Endothelial cell of umbilical vein (primary cell): ENCODE data around the gene DNAAF3. TPM values are rescaled to one million over a fixed set of nuclear protein-coding genes. Genes with fewer than 3 reads are reported as not detected.

Source experiments
- BruUV-seq: library from RNA; stranded (reverse); fragments of 400-500 nt; replicated peaks from 2 replicates; lab custom pipeline; 2021; lab: Mats Ljungman, UMichigan
- CTCF ChIA-PET: fragments of 300-600, 350-600 bp; sonication (Branson Sonifier 250); formaldehyde crosslinking; loops from one replicate; lab custom pipeline; 2021; ENCODE audit warnings: antibody characterized with exemption, inconsistent platforms; lab: Charles Lee
- POLR2A ChIA-PET: fragments of 300-600, 350-600 bp; sonication (Branson Sonifier 250); formaldehyde crosslinking; loops from one replicate; lab custom pipeline; 2021; ENCODE audit warnings: antibody characterized with exemption, inconsistent platforms; lab: Charles Lee
- DNase-seq: peaks from one replicate; pipeline ENCODE4 v3.0.0-alpha.2; 2011; ENCODE audit warnings: low read depth, low spot score
- FAIRE-seq: peaks from 2 replicates; lab custom pipeline; 2011; peaks lifted over from hg19 to GRCh38; lab: Jason Lieb, UNC
- H2AFZ ChIP-seq: 2 replicates; pipeline ENCODE4 v1.6.0; 2012; ENCODE audit warnings: low read depth, low read length, control low read depth, inconsistent platforms
- H3K27ac ChIP-seq: 2 replicates; pipeline ENCODE4 v1.5.1; 2011; ENCODE audit warnings: low read depth, mild to moderate bottlenecking, control low read depth, low read length, moderate library complexity; ENCODE audit not compliant: insufficient read depth
- H3K27me3 ChIP-seq, 2 experiments: 2 replicates each; pipeline versions ENCODE4 v1.6.0 to v1.6.1; 2011; ENCODE audit warnings: low read length in 2 of 2, mixed read lengths in 1 of 2; ENCODE audit not compliant: control insufficient read depth in 2 of 2, insufficient read depth in 2 of 2
- H3K36me3 ChIP-seq, 2 experiments: 2 replicates in 1 of 2; 3 replicates in 1 of 2; pipeline ENCODE4 v1.5.1; 2011; ENCODE audit warnings: low read length in 2 of 2, mild to moderate bottlenecking in 1 of 2, moderate library complexity in 1 of 2; ENCODE audit not compliant: control insufficient read depth in 2 of 2, insufficient read depth in 2 of 2; ENCODE audit errors: extremely low read depth in 1 of 2
- H3K4me1 ChIP-seq: 3 replicates; pipeline ENCODE4 v1.5.1; 2011; ENCODE audit warnings: mild to moderate bottlenecking, low read length; ENCODE audit not compliant: control insufficient read depth, insufficient read depth; ENCODE audit errors: extremely low read depth
- H3K4me2 ChIP-seq: 2 replicates; pipeline ENCODE4 v1.6.1; 2011; ENCODE audit warnings: low read length, control low read depth, mixed read lengths; ENCODE audit not compliant: insufficient read depth
- H3K4me3 ChIP-seq, 3 experiments: fragments of 200-600 bp in 1 of 3; sonication (generic), shearing (Covaris generic) in 1 of 3; replicated peaks in 1 of 3; 2 replicates each; pipeline ENCODE4 v1.5.1; 2011 to 2016; ENCODE audit warnings: control low read depth in 3 of 3, low read length in 3 of 3, mild to moderate bottlenecking in 2 of 3, inconsistent platforms in 1 of 3, low read depth in 1 of 3, moderate library complexity in 1 of 3; ENCODE audit not compliant: insufficient read depth in 1 of 3
- H3K79me2 ChIP-seq: 2 replicates; pipeline ENCODE4 v1.6.0; 2012; ENCODE audit warnings: low read length, inconsistent platforms; ENCODE audit not compliant: control insufficient read depth, insufficient read depth
- H3K9ac ChIP-seq: replicated peaks from 2 replicates; pipeline ENCODE3; 2011; ENCODE audit warnings: low read length, control low read depth; ENCODE audit not compliant: insufficient read depth; ENCODE audit errors: extremely low read depth
- H3K9me1 ChIP-seq: replicated peaks from 3 replicates; pipeline ENCODE4 v1.6.0; 2011; ENCODE audit warnings: mild to moderate bottlenecking, low read length; ENCODE audit not compliant: control insufficient read depth, insufficient read depth; ENCODE audit errors: extremely low read depth
- H3K9me3 ChIP-seq: replicated peaks from 2 replicates; pipeline ENCODE4 v1.5.1; 2012; ENCODE audit warnings: low read length, inconsistent platforms; ENCODE audit not compliant: control insufficient read depth, insufficient read depth
- H4K20me1 ChIP-seq: replicated peaks from 2 replicates; pipeline ENCODE3; 2011; ENCODE audit warnings: mild to moderate bottlenecking, low read length; ENCODE audit not compliant: control insufficient read depth, insufficient read depth; ENCODE audit errors: extremely low read depth
- EZH2 ChIP-seq: IDR thresholded peaks from 2 replicates; pipeline ENCODE4 v1.6.1; 2012; ENCODE audit warnings: borderline replicate concordance, low read depth, mild to moderate bottlenecking, moderate library complexity, low read length, inconsistent platforms; ENCODE audit not compliant: severe bottlenecking
- FOS ChIP-seq: IDR thresholded peaks from 2 replicates; pipeline ENCODE4 v1.6.1; 2011; ENCODE audit warnings: mild to moderate bottlenecking, low read length, moderate library complexity, borderline replicate concordance; ENCODE audit not compliant: insufficient read depth
- GATA2 ChIP-seq: IDR thresholded peaks from 2 replicates; pipeline ENCODE4 v1.7.0; 2011; ENCODE audit warnings: low read depth, mild to moderate bottlenecking, moderate library complexity, mixed read lengths, low read length; ENCODE audit not compliant: insufficient read length, insufficient read depth
- JUN ChIP-seq: IDR thresholded peaks from 2 replicates; pipeline ENCODE4 v1.6.1; 2011; ENCODE audit warnings: borderline replicate concordance, low read depth; ENCODE audit not compliant: insufficient read length, insufficient read depth
- MYC ChIP-seq: IDR thresholded peaks from one replicate; pipeline ENCODE4 v1.6.1; 2011; ENCODE audit warnings: mild to moderate bottlenecking, low read depth, low read length
- POLR2A ChIP-seq: IDR thresholded peaks from 2 replicates; pipeline ENCODE4 v1.6.1; 2012; ENCODE audit warnings: low read depth, mild to moderate bottlenecking, control low read depth, low read length
- POLR2AphosphoS5 ChIP-seq: IDR thresholded peaks from 2 replicates; pipeline ENCODE4 v1.6.1; 2012; ENCODE audit warnings: low read depth, mild to moderate bottlenecking, control low read depth, low read length, moderate library complexity; ENCODE audit not compliant: insufficient read depth
- dilution Hi-C: fragments of 300-500 bp; cut with MboI; formaldehyde crosslinking; loops from one replicate; pipeline ENCODE4 v1.15.0; 2019; ENCODE audit warnings: low sequenced_read_pairs; ENCODE audit not compliant: extremely low pct_ligation_motif_present
- intact Hi-C: fragments of 100-400 bp; cut with micrococcal nuclease; formaldehyde crosslinking; loops from one replicate; pipeline ENCODE4 v1.10.0; 2022
- polyA plus RNA-seq, 4 experiments: library from polyadenylated mRNA; depleted of rRNA in 3 of 4; stranded (reverse) in 3 of 4; unstranded in 1 of 4; fragments of >200 nt; gene quantifications; 2 replicates each; pipeline versions ENCODE4 v1.2.1 to v1.2.3, GENCODE V29; 2011 to 2012; ENCODE audit warnings: missing spikeins in 1 of 4
- total RNA-seq: library from RNA; stranded (reverse); gene quantifications from 2 replicates; pipeline ENCODE4 v1.2.3, GENCODE V29; 2021
- TF ChIP-seq, protein P1 (sequence below): IDR thresholded peaks from 2 replicates; pipeline ENCODE4 v1.6.1; 2011; ENCODE audit not compliant: insufficient read depth, insufficient read length
- TF ChIP-seq, protein P2 (sequence below), 2 donors: IDR thresholded peaks; 1 replicate in 1 of 2; 2 replicates in 1 of 2; pipeline ENCODE4 v1.5.1; 2011; ENCODE audit warnings: low read length in 2 of 2, mild to moderate bottlenecking in 2 of 2, moderate library complexity in 2 of 2, control low read depth in 1 of 2, inconsistent platforms in 1 of 2, low read depth in 1 of 2; ENCODE audit not compliant: insufficient read depth in 1 of 2; ENCODE audit errors: extremely low read depth in 1 of 2

The DNAAF3 gene
- total and polyA plus RNA-seq, 2 donors (not counting 3 experiments of a cell fraction or from before 2014, with no cell fraction given): 0.62 to 0.75 TPM

- Histone ChIP-seq H3K36me3 (peaks cover 0 to 4% of the 10 kb centered on the region in 2 experiments), H3K9me3 (no peaks in the 10 kb centered on the region), H3K27ac (no peak overlapping the region), H3K4me2 (no peak overlapping the region), H2AFZ (no peak overlapping the region), H3K9me1 (no peaks in the 10 kb centered on the region), H4K20me1 (no peaks in the 10 kb centered on the region), H3K4me1 (peaks cover 15% of the 10 kb centered on the region), H3K4me3 (no peak overlapping the region), H3K9ac (no peak overlapping the region), H3K27me3 (no peaks in the 10 kb centered on the region), H3K79me2 (peaks cover 57% of the 10 kb centered on the region)
- no peak for FAIRE-seq
- CTCF ChIA-PET: interaction anchor here (1.6 kb wide), 1 partner anchor 24 kb away, joined by 6 read pairs; no protein-coding TSS in a partner anchor
- intact Hi-C loops: no loop called here
- BruUV-seq: no TSS peak
- TF ChIP-seq EZH2 (no peak), JUN (no peak)
- POLR2A ChIA-PET: no interaction called here
- no peak for DNase-seq
- dilution Hi-C loops: no loop called here
Observed at GRCh38 chr19:55112246-55112776, 54.1 kb downstream of the DNAAF3 start.

- Histone ChIP-seq H3K27me3 (no peaks in the 10 kb centered on the region), H3K27ac (no peak overlapping the region), H3K4me1 (peaks cover 13% of the 10 kb centered on the region), H3K36me3 (peaks cover 0 to 4% of the 10 kb centered on the region in 2 experiments), H2AFZ (no peak overlapping the region), H3K4me2 (no peak overlapping the region), H4K20me1 (no peaks in the 10 kb centered on the region), H3K9ac (no peak overlapping the region), H3K79me2 (peaks cover 54% of the 10 kb centered on the region), H3K9me3 (no peaks in the 10 kb centered on the region), H3K9me1 (no peaks in the 10 kb centered on the region), H3K4me3 (no peak overlapping the region)
- BruUV-seq: no TSS peak
- FAIRE-seq (no peak), DNase-seq (no peak)
- intact Hi-C loops: no loop called here
- dilution Hi-C loops: no loop called here
- TF ChIP-seq POLR2AphosphoS5 (no peak), MYC (no peak), EZH2 (no peak), POLR2A (no peak), GATA2 (no peak), JUN (no peak), FOS (no peak)
- TF ChIP-seq, protein P1, sequence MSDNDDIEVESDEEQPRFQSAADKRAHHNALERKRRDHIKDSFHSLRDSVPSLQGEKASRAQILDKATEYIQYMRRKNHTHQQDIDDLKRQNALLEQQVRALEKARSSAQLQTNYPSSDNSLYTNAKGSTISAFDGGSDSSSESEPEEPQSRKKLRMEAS: no peak
- TF ChIP-seq, protein P2, sequence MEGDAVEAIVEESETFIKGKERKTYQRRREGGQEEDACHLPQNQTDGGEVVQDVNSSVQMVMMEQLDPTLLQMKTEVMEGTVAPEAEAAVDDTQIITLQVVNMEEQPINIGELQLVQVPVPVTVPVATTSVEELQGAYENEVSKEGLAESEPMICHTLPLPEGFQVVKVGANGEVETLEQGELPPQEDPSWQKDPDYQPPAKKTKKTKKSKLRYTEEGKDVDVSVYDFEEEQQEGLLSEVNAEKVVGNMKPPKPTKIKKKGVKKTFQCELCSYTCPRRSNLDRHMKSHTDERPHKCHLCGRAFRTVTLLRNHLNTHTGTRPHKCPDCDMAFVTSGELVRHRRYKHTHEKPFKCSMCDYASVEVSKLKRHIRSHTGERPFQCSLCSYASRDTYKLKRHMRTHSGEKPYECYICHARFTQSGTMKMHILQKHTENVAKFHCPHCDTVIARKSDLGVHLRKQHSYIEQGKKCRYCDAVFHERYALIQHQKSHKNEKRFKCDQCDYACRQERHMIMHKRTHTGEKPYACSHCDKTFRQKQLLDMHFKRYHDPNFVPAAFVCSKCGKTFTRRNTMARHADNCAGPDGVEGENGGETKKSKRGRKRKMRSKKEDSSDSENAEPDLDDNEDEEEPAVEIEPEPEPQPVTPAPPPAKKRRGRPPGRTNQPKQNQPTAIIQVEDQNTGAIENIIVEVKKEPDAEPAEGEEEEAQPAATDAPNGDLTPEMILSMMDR (IDR thresholded peaks at IDR 0.05; ENCODE audit: extremely low read depth in 1 of 2, insufficient read depth in 1 of 2, low read depth in 1 of 2, low read length in 2 of 2): no peak
- CTCF ChIA-PET: interaction anchor here (1.0 to 1.6 kb wide), 2 partner anchors 10 to 23 kb away, joined by 3 to 6 read pairs; no protein-coding TSS in a partner anchor
- POLR2A ChIA-PET: no interaction called here
Observed at GRCh38 chr19:55111238-55111831, 55.1 kb downstream of the DNAAF3 start.
